ENCODE results near the gene BCAT1.

The BCAT1 gene

GRCh38 chr12:24861766-24862540, 86.9 kb downstream of the BCAT1 start:
- no peak overlapping the region for H3K27ac ChIP-seq
- TF ChIP-seq CTCF (conservative IDR thresholded peaks at IDR 0.05) = no peak
- TF ChIP-seq ZFX (IDR thresholded peaks at IDR 0.05) = no peak

GRCh38 chr12:24860546-24860945, 88.4 kb downstream of the BCAT1 start:
- no peak overlapping the region for H3K27ac ChIP-seq
- TF ChIP-seq ZFX (IDR thresholded peaks at IDR 0.05) (no peak), CTCF (conservative IDR thresholded peaks at IDR 0.05) (no peak)

- no peak for TF ChIP-seq CTCF (conservative IDR thresholded peaks at IDR 0.05)
- TF ChIP-seq ZFX (IDR thresholded peaks at IDR 0.05) = no peak
- no peak overlapping the region for H3K27ac ChIP-seq
Measured at GRCh38 chr12:24856541-24856940, 92.4 kb downstream of the BCAT1 start.

- TF ChIP-seq CTCF (conservative IDR thresholded peaks at IDR 0.05) = no peak
- no peak for TF ChIP-seq ZFX (IDR thresholded peaks at IDR 0.05)
- H3K27ac ChIP-seq = no peak overlapping the region
Measured at GRCh38 chr12:24854908-24855307, 94.0 kb downstream of the BCAT1 start.

- TF ChIP-seq ZFX (IDR thresholded peaks at IDR 0.05) (no peak), CTCF (conservative IDR thresholded peaks at IDR 0.05) (no peak)
- no peak overlapping the region for H3K27ac ChIP-seq
Measured at GRCh38 chr12:24854017-24854416, 94.9 kb downstream of the BCAT1 start.

GRCh38 chr12:24853588-24853987, 95.3 kb downstream of the BCAT1 start:
- no peak for TF ChIP-seq CTCF (conservative IDR thresholded peaks at IDR 0.05)
- TF ChIP-seq ZFX (IDR thresholded peaks at IDR 0.05) = no peak
- H3K27ac ChIP-seq = no peak overlapping the region

- TF ChIP-seq CTCF (conservative IDR thresholded peaks at IDR 0.05) (no peak), ZFX (IDR thresholded peaks at IDR 0.05) (no peak)
Measured at GRCh38 chr12:24853094-24853493, 95.8 kb downstream of the BCAT1 start.

More at GRCh38 chr12:24853094-24853493, 95.8 kb downstream of the BCAT1 start:
- no peak overlapping the region for H3K27ac ChIP-seq
